HG02642 (cell line): Measurements from ENCODE around the gene DCAF11.
"Not testable (repeated sequence)": the region's sequence is repeated elsewhere in the genome, so short reads cannot be mapped to it uniquely, and the experiment has no call there.

Source experiments
- ATAC-seq: cut with Tn5 transposase; IDR thresholded peaks from one replicate; pipeline ENCODE4 v1.9.1; 2021; ENCODE audit warnings: mild to moderate bottlenecking; ENCODE audit not compliant: unreplicated experiment, poor library complexity

DCAF11 gene

DNA sequence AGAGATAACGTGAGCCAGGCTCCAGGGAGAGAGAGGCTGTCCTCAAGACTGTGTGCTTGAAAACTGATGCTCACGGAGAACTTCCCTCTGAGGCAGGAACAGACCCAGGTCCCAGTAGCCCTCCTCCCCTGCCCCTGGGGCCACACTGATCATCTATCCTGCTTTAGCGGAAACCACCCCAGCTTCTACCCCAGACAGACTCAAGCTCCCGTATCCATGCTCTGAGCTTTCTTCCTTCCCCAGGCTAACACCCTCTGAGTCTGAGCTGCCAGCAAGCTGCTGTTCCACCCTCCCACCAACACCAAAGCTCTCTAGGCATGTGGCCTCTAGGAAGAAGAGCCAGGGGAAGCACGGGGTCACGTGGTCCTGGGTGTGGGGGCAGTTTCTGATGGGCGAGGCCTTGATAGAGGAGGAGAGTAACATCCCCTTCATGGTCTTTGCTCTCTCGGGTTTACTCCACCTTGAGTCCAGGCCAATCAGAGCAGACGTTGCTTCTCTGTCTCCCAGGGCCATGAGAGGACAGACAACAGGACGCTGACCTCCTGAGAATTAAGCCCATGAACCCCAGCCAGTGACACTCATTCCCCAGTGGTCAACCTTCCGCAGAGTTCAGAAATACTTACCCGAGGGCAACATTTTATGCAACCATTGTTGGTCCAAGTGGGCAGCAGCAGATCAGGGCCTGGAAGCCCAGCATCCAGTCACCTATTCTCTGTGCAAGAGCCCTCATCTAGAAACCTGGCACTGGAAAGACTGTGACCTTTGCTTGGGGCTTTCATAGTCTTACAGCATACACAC lies 19.1 kb upstream of the DCAF11 start:
- peak; percentile 58 for ATAC-seq

DNA sequence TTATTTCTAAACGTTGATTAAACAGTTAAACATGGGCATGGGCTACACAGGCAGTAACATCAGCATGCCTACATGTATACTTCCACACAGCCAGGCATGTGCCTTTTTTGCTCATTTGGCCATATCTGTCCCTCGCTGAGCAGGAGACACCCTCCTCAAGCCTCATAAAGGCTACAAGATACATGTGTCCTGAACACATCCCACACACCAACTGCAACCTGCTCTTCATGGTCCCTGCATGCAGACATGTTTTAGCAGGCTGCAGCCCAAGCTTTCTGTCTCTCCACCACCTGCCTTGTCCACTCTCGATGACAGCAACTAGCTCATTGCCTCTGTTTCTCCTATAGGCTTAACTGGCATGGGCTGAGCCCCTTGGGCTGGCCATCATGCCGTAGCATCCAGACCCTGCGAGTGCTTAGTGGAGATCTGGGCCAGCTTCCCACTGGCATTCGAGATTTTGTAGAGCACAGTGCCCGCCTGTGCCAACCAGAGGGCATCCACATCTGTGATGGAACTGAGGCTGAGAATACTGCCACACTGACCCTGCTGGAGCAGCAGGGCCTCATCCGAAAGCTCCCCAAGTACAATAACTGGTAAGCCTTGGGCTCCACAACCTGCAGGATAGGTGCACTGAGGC lies 17.9 kb upstream of the DCAF11 start:
- no peak for ATAC-seq

DNA sequence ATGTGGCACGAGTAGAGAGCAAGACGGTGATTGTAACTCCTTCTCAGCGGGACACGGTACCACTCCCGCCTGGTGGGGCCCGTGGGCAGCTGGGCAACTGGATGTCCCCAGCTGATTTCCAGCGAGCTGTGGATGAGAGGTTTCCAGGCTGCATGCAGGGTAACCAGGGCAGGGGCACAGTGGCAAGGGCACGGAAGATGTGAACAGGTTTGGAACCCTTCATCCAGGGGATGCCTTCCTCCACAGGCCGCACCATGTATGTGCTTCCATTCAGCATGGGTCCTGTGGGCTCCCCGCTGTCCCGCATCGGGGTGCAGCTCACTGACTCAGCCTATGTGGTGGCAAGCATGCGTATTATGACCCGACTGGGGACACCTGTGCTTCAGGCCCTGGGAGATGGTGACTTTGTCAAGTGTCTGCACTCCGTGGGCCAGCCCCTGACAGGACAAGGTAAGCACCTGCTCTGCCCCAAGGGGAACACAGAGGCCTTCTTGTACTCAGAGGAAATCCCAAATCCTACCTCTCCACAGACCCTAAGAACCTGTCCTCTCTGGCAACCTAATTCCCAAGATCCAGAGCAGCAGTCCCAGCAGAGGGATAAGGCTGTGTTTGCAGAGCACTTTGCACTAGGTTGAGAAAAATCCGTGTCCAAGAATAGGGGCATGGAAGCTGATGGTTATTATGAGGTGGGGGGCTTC lies 16.2 kb upstream of the DCAF11 start:
- no peak for ATAC-seq

DNA sequence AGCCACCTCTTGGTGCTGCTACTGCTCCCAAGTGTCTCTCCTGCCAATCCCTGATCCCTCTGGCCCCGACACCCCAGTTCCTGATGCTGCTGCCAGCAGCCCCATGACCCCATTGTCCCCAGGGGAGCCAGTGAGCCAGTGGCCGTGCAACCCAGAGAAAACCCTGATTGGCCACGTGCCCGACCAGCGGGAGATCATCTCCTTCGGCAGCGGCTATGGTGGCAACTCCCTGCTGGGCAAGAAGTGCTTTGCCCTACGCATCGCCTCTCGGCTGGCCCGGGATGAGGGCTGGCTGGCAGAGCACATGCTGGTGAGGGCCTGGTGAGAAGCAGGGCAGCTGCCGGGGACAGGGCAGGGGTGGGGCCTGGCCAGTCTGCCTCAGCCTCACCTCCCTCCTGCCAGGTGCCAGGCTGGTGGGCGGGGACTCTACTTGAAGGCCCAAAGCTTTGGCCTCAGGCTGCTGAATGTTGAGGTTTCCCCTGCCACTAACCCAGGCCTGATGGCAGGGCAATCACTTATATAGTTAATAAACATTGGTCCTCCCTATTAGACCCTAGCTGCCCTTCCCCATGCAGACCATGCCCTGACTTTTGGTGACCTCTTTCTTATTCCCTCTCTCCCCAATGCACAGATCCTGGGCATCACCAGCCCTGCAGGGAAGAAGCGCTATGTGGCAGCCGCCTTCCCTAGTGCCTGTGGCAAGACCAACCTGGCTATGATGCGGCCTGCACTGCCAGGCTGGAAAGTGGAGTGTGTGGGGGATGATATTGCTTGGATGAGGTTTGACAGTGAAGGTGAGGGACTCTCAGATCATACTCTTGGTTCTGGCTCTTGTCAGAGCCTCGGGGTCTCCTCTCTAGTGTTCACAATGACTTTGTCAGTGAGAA lies 15.4 kb upstream of the DCAF11 start:
- no peak for ATAC-seq

- ATAC-seq, result no peak
Measured at GRCh38 chr14:24100197-24100981, 14.2 kb upstream of the DCAF11 start.

GRCh38 chr14:24100982-24101494 lies 13.5 kb upstream of the DCAF11 start:
- no peak for ATAC-seq

GRCh38 chr14:24102357-24103048 lies 12.1 kb upstream of the DCAF11 start:
- ATAC-seq, result no peak

DNA sequence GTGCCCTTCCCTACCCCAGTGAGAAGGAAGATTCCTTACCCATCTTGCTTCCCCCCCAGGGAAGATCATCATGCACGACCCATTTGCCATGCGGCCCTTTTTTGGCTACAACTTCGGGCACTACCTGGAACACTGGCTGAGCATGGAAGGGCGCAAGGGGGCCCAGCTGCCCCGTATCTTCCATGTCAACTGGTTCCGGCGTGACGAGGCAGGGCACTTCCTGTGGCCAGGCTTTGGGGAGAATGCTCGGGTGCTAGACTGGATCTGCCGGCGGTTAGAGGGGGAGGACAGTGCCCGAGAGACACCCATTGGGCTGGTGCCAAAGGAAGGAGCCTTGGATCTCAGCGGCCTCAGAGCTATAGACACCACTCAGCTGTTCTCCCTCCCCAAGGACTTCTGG lies 11.1 kb upstream of the DCAF11 start:
- no peak for ATAC-seq

DNA sequence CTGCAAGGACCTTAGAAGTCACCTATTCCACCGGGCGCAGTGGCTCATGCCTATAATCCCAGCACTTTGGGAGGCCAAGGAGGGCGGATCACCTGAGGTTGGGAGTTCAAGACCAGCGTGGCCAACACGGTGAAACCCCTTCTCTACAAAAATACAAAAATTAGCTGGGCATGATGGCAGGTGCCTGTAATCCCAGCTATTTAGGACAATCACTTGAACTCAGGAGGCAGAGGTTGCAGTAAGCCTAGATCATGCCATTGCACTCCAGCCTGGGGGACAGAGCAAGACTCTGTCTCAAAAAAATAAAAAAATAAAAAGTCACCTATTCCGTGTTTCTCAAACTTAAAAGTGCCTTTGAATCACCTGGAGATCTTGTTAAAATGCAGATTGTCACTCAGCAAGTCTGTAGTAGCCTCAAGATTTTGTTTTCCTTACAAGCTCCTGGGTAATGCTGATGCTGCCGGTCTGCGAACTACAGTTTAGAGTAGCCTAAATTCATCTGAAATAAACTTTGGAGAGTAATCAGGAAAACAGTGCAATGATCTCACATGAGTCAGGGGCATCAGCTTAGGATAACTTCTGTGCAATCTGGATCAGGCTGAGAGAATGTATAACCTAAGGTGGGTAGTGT lies 8.9 kb upstream of the DCAF11 start:
- ATAC-seq, result not testable (repeated sequence)

GRCh38 chr14:24106672-24107271 lies 7.8 kb upstream of the DCAF11 start:
- no peak for ATAC-seq

- ATAC-seq, result peak; percentile 24
Measured at GRCh38 chr14:24108336-24108874, 6.2 kb upstream of the DCAF11 start.

- no peak for ATAC-seq
Measured at GRCh38 chr14:24110060-24110459, 4.5 kb upstream of the DCAF11 start.

- ATAC-seq, result no peak
Measured at GRCh38 chr14:24110523-24110922, 4.1 kb upstream of the DCAF11 start.

DNA sequence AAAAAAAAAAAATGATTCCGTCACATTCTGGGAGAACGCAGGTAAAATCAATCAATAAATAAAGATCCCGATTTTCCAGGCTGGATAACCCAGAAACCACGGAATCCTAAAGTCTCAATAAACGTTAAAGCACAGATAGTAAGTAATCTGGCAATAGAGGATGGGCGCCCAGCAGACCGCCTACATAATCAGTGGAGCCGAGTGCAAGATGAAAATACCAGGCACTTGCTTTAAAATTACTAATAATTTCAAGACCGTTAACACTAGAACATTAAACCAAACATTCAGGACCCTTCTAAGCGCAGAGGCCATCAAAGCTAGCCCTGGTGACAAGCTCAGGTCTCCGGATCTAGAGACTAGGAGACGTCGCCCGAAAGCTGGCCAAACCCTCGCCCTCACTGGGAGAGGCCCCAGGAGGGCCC lies 1.2 kb upstream of the DCAF11 start:
- no peak for ATAC-seq

- ATAC-seq, result peak; percentile 29
Measured at GRCh38 chr14:24113801-24114531, 611 bp upstream of the DCAF11 start.

DNA sequence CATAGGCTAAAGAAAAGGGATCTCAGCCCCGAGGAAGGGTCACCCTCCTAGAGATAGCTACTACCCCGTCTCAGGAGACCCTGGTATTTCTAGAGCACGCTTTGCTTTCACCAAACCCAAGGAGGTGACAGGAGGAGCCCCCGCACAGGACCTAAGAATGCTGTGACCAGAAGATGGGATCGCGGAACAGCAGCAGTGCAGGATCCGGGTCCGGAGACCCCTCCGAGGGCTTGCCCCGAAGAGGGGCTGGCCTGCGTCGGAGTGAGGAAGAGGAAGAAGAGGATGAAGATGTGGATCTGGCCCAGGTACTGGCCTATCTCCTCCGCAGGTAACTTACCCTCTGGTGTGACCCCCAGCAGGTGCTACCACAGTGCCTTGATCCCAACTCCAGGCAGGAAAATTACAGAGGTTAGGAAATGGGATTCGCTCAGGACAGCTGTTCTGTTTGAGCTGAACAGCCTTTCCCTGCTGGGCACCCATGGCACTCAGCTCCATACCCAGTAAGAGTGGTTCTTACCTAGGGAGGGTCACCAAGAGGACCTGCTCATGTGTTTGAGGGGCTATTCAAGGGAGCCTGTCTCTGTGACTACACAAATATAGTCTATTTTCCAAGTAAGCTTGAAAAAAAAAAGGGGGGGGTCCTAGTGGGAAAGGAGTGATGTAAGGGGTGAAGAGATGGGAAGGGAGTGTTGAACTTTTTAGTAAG lies 998 bp downstream of the DCAF11 start:
- ATAC-seq, result no peak
